Activated CD8-positive, alpha-beta T cell treated with anti-CD3 and anti-CD28 coated beads for 36 hours (primary cell): ENCODE results near the gene DAAM1. TPM values are rescaled to one million over a fixed set of nuclear protein-coding genes. Genes with fewer than 3 reads are reported as not detected.

Experiments
- ATAC-seq: fragments of 200-7000 bp; cut with Tn5 transposase; one replicate; pipeline ENCODE4 v1.10.0; 2021; ENCODE audit warnings: mild to moderate bottlenecking, moderate library complexity
- CTCF ChIA-PET: fragments of 350-600 bp; sonication (Branson Sonifier 250); formaldehyde crosslinking; loops from one replicate; lab custom pipeline; 2021; ENCODE audit warnings: antibody characterized with exemption; lab: Charles Lee
- POLR2A ChIA-PET: fragments of 350-600 bp; sonication (Branson Sonifier 250); formaldehyde crosslinking; loops from one replicate; lab custom pipeline; 2021; ENCODE audit warnings: antibody characterized with exemption; lab: Charles Lee
- DNase-seq: peaks from one replicate; pipeline ENCODE4 v3.0.0-alpha.2; 2020
- H3K27ac Mint-ChIP-seq: one replicate; pipeline ENCODE4 v1.8.0; 2021; ENCODE audit warnings: mild to moderate bottlenecking, mixed read lengths
- H3K27me3 Mint-ChIP-seq: one replicate; pipeline ENCODE4 v1.8.0; 2021; ENCODE audit warnings: mixed read lengths
- H3K36me3 Mint-ChIP-seq: one replicate; pipeline ENCODE4 v1.8.0; 2021; ENCODE audit warnings: low read depth, mixed read lengths
- H3K4me1 Mint-ChIP-seq: one replicate; pipeline ENCODE4 v1.8.0; 2021; ENCODE audit warnings: low read depth, mixed read lengths
- H3K4me3 Mint-ChIP-seq: one replicate; pipeline ENCODE4 v1.8.0; 2021; ENCODE audit warnings: mild to moderate bottlenecking, moderate library complexity, mixed read lengths
- H3K9me3 Mint-ChIP-seq: one replicate; pipeline ENCODE4 v1.8.0; 2021; ENCODE audit warnings: mixed read lengths
- CTCF ChIP-seq: fragments of 200-600 bp; IDR thresholded peaks from one replicate; pipeline ENCODE4 v1.8.0; 2022; ENCODE audit warnings: antibody characterized with exemption, mild to moderate bottlenecking
- intact Hi-C: fragments of 100-400 bp; cut with micrococcal nuclease; formaldehyde crosslinking; loops from one replicate; pipeline ENCODE4 v1.10.0; 2022
- total RNA-seq, 2 experiments: library from RNA; stranded (reverse); gene quantifications; one replicate each; pipeline ENCODE4 v1.2.3, GENCODE V29; 2021

Gene DAAM1
- total RNA-seq, 2 experiments from 2014 or later = 7.2 to 9.9 TPM

- DNase-seq = no peak
- POLR2A ChIA-PET = no interaction called here
- ATAC-seq = no peak
- H3K27me3 Mint-ChIP-seq = no peaks in the 10 kb centered on the region
- no peaks in the 10 kb centered on the region for H3K9me3 Mint-ChIP-seq
- no peak for TF ChIP-seq CTCF
- no peak overlapping the region for H3K4me3 Mint-ChIP-seq
- intact Hi-C loops = no loop called here
- H3K36me3 Mint-ChIP-seq = no peaks in the 10 kb centered on the region
- H3K27ac Mint-ChIP-seq = no peak overlapping the region
- CTCF ChIA-PET = no interaction called here
- H3K4me1 Mint-ChIP-seq = peaks cover 1% of the 10 kb centered on the region
Observed at GRCh38 chr14:59311723-59312122, 123.3 kb downstream of the DAAM1 start.

GRCh38 chr14:59313144-59313651 lies 124.7 kb downstream of the DAAM1 start:
- POLR2A ChIA-PET = no interaction called here
- H3K27ac Mint-ChIP-seq = no peak overlapping the region
- DNase-seq (no peak), ATAC-seq (no peak)
- CTCF ChIA-PET = interaction anchor here (0.9 kb wide), 1 partner anchor 186 kb away, joined by 3 read pairs; no protein-coding TSS in a partner anchor
- H3K27me3 Mint-ChIP-seq = no peaks in the 10 kb centered on the region
- no peaks in the 10 kb centered on the region for H3K36me3 Mint-ChIP-seq
- intact Hi-C loops = no loop called here
- no peak for TF ChIP-seq CTCF
- no peaks in the 10 kb centered on the region for H3K9me3 Mint-ChIP-seq
- no peaks in the 10 kb centered on the region for H3K4me1 Mint-ChIP-seq
- no peak overlapping the region for H3K4me3 Mint-ChIP-seq

- H3K4me1 Mint-ChIP-seq = no peaks in the 10 kb centered on the region
- no peak for DNase-seq
- H3K36me3 Mint-ChIP-seq = no peaks in the 10 kb centered on the region
- ChIA-PET CTCF (interaction anchor here (0.6 to 1.2 kb wide), 3 partner anchors 51 to 187 kb away, joined by 3 read pairs; no protein-coding TSS in a partner anchor), POLR2A (no interaction called here)
- intact Hi-C loops = no loop called here
- no peak overlapping the region for H3K4me3 Mint-ChIP-seq
- H3K27ac Mint-ChIP-seq = no peak overlapping the region
- H3K27me3 Mint-ChIP-seq = no peaks in the 10 kb centered on the region
- ATAC-seq = no peak
- TF ChIP-seq CTCF = no peak
- H3K9me3 Mint-ChIP-seq = no peaks in the 10 kb centered on the region
Observed at GRCh38 chr14:59313658-59314608, 125.5 kb downstream of the DAAM1 start.

- intact Hi-C loops = no loop called here
- no peak for DNase-seq
- no peak for TF ChIP-seq CTCF
Observed at GRCh38 chr14:59314953-59315599, 126.6 kb downstream of the DAAM1 start.

More at GRCh38 chr14:59314953-59315599, 126.6 kb downstream of the DAAM1 start:
- CTCF ChIA-PET = interaction anchor here (0.8 to 1.2 kb wide), 3 partner anchors 10 to 52 kb away, joined by 3 read pairs; no protein-coding TSS in a partner anchor
- Mint-ChIP-seq H3K9me3 (no peaks in the 10 kb centered on the region), H3K4me1 (no peaks in the 10 kb centered on the region), H3K27me3 (no peaks in the 10 kb centered on the region), H3K36me3 (no peaks in the 10 kb centered on the region), H3K4me3 (no peak overlapping the region), H3K27ac (no peak overlapping the region)
- no peak for ATAC-seq
- POLR2A ChIA-PET = interaction anchor here (0.6 kb wide), 1 partner anchor 954 kb away, joined by 3 read pairs; no protein-coding TSS in a partner anchor
